Endometrium (tissue), 2 donors: ENCODE measurements around the gene DMPK.
A peak's percentile ranks its signal among the peaks of the same experiment; 100 is the strongest.

ENCODE experiments used
- FAIRE-seq: peaks from 2 replicates; lab custom pipeline; 2012; peaks lifted over from hg19 to GRCh38; lab: Jason Lieb, UNC
- donor health status: control.
- donor health status: control.

Gene DMPK

GRCh38 chr19:45785781-45786532 lies 3.7 kb upstream of the DMPK start:
- FAIRE-seq: no peak

DNA sequence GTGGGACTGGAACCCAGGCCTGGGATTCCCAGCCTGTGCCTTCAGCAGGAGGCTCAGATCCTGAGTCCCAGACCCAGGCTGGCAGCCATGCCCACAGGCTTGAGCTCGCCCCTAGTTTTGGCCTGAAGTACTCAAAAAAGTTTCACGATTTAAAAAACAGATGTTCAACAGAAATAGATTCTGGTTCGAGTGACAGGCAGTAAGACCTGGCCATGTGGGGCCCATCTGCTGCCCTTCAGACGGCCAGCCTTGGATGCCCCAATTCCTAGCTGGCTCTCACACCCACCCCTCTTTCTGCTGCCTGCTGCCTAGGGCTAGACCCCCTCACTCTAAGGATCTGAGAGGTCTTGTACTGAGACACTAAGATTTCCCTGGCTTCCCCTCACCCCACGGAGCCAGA lies 2.8 kb upstream of the DMPK start:
- FAIRE-seq: no peak

DNA sequence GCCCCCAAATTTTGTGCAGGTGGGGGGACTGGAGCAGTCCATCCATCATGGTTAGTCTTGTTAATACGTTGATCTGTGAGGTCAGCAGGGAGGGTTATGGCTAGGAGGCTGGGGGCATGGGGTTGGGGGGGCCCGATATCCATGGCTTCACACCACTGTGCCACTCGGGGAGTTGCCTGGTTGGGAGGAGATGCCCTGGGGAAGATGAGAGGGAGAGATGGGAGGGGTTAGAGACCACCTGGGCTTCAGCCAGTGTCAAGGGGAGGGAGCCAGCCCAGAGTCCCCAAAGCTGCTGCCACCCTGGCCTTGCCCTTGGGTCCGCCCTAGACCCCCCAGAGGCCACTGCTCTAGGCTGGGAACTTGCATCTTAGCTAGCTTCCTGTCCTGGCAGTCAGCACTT lies 1.8 kb upstream of the DMPK start:
- no peak for FAIRE-seq

- no peak for FAIRE-seq
Measured at GRCh38 chr19:45782820-45783785, 813 bp upstream of the DMPK start.

- no peak for FAIRE-seq
Measured at GRCh38 chr19:45781214-45782161, 802 bp downstream of the DMPK start.

GRCh38 chr19:45780448-45781213 lies 1.7 kb downstream of the DMPK start:
- FAIRE-seq: no peak

DNA sequence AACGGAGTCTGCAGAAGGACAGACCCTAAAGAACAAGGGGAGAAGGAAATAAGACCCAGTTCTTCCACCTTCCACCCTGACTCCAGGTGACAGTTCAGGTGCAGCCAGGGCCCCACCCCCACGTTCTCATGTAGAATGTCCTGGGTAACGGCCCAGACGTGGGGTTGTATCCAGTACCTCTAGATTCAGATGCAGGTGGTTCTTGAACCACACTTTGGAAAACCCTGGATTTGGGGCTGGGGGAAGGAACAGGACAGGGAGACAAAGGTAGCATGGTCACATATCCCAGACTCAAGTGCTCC lies 2.2 kb downstream of the DMPK start:
- FAIRE-seq: no peak

GRCh38 chr19:45779231-45780145 lies 2.8 kb downstream of the DMPK start:
- no peak for FAIRE-seq

DNA sequence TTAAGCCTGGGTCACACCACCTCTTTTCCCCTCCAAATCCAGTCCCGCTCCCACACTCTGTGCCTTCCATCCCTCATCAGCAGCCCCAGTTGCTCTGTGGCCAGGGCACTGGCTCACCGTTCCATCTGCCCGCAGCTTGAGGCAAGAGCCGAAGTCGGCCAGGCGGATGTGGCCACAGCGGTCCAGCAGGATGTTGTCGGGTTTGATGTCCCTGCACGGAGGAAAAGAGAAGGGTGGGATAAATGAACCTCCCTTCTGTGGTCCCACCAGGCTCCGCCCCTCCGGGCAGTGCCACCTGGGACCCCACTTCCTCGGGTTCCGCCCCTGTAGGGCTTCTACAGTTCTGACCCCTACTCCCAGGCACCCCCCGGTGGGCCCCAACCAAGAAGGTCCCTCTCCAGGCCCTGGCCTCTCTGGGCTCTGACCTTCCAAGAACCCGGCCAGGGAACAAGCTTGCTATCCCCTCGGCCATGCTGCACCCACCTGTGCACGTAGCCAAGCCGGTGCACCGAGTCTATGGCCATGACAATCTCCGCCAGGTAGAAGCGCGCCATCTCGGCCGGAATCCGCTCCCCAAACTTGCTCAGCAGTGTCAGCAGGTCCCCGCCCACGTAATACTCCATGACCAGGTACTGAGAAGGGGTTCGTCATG lies 4.2 kb downstream of the DMPK start:
- no peak for FAIRE-seq

- FAIRE-seq: no peak
Measured at GRCh38 chr19:45777395-45777961, 4.8 kb downstream of the DMPK start.

DNA sequence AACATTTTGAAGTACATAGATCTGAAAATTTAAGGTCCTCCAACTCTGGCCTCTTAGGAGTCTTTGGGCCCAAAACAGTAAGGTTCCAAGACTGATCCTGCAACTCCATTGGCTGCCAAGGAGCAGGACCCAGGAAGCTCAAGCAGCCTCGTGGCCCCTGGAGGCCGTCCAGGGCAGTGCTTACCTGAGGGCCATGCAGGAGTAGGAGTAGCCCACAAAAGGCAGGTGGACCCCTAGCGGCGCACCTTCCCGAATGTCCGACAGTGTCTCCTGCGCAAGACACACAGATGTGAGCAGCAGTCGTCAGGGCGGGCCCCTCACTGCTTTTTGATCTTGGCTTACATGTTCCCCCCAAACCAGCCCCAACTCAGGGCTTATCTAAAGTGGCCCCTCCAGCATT lies 7.5 kb downstream of the DMPK start:
- FAIRE-seq: no peak

GRCh38 chr19:45773384-45773783 lies 8.9 kb downstream of the DMPK start:
- no peak for FAIRE-seq

- no peak for FAIRE-seq
Measured at GRCh38 chr19:45772912-45773311, 9.4 kb downstream of the DMPK start.

DNA sequence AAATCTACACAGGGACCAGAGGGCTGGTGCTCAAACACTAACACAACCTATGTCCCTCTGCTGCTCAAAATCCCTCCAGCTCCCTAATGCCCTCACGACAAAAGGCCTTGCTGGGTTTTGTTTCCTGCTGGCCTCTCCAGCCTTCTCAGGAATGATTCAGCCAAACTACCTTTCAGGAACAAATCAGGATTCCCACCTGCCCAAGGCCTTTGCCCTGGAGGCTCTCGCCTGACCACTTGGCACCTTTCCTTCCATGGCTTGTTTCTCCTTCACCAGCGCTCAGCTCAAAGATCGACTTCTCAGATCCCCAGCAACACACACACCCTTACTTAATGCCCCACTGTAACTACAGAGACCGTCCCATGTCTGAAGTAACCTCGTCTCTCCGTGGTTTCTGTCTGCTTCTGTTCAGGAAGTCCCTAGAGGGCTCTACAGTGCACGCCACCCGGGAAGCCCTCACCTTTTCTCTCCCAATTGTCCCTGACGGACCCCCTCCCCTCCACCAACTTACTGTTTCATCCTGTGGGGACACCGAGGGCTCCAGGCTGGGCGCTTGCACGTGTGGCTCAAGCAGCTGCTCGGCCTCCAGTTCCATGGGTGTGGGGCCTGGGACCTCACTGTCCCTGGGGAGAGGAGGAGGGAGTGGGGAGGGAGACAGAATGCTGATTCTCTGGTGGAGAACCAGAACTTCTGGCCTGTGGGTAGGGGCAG lies 10.0 kb downstream of the DMPK start:
- FAIRE-seq: no peak

- no peak for FAIRE-seq
Measured at GRCh38 chr19:45771311-45771933, 10.9 kb downstream of the DMPK start.

GRCh38 chr19:45770192-45771101 lies 11.8 kb downstream of the DMPK start:
- FAIRE-seq: peak; percentile 96

DNA sequence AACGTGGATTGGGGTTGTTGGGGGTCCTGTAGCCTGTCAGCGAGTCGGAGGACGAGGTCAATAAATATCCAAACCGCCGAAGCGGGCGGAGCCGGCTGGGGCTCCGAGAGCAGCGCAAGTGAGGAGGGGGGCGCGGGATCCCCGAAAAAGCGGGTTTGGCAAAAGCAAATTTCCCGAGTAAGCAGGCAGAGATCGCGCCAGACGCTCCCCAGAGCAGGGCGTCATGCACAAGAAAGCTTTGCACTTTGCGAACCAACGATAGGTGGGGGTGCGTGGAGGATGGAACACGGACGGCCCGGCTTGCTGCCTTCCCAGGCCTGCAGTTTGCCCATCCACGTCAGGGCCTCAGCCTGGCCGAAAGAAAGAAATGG lies 12.5 kb downstream of the DMPK start:
- FAIRE-seq: no peak
